Chondrocyte (in vitro differentiated cells): ENCODE results near the gene PCA3. TPM values are rescaled to one million over a fixed set of nuclear protein-coding genes. Genes with fewer than 3 reads are reported as not detected.

Experiments used
- DNase-seq: peaks from one replicate; pipeline ENCODE4 v3.0.0; 2021; ENCODE audit warnings: mixed read lengths, low spot score
- H3K27ac Mint-ChIP-seq: one replicate; pipeline ENCODE4 v1.8.0; 2021; ENCODE audit warnings: mild to moderate bottlenecking, moderate library complexity, mixed read lengths; ENCODE audit not compliant: unreplicated experiment
- H3K27me3 Mint-ChIP-seq: 2 replicates; pipeline ENCODE4 v1.8.0; 2021; ENCODE audit warnings: low read depth, mixed read lengths
- H3K36me3 Mint-ChIP-seq: 2 replicates; pipeline ENCODE4 v1.8.0; 2021; ENCODE audit warnings: low read depth, mixed read lengths
- H3K4me1 Mint-ChIP-seq: 2 replicates; pipeline ENCODE4 v1.8.0; 2021; ENCODE audit warnings: low read depth, mild to moderate bottlenecking, mixed read lengths
- H3K4me3 Mint-ChIP-seq: one replicate; pipeline ENCODE4 v1.8.0; 2021; ENCODE audit warnings: mild to moderate bottlenecking, moderate library complexity, mixed read lengths; ENCODE audit not compliant: unreplicated experiment
- H3K9me3 Mint-ChIP-seq: 2 replicates; pipeline ENCODE4 v1.8.0; 2021; ENCODE audit warnings: low read depth, mixed read lengths
- total RNA-seq: library from RNA; stranded (reverse); gene quantifications from 3 replicates; pipeline ENCODE4 v1.2.1, GENCODE V29; 2021
- TF ChIP-seq, protein P1 (sequence below): fragments of 200-600 bp; sonication (generic); IDR thresholded peaks from 2 replicates; pipeline ENCODE4 v1.5.0; 2021; ENCODE audit warnings: antibody characterized with exemption, mild to moderate bottlenecking, moderate library complexity

Gene PCA3
- total RNA-seq, 1 donor from 2014 or later = not detected

DNA sequence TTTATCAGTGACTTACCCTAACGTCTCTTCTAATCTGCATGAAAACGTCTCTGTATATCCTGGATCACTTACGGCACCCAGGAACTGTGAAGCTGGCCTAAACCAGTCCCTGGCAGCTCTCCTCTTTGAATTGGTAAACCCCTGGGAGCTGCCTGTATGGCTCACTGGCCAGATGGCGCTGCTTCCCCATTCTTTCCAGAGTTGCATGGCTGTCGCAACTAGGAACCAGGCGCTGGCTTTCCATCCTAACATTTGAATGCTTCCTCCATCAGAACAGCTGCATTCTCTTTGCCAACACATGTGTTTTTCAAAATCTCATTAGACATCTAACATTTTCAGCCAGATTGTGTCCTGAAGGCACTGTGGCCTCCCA, 8.0 kb upstream of the PCA3 start:
- TF ChIP-seq, protein P1, sequence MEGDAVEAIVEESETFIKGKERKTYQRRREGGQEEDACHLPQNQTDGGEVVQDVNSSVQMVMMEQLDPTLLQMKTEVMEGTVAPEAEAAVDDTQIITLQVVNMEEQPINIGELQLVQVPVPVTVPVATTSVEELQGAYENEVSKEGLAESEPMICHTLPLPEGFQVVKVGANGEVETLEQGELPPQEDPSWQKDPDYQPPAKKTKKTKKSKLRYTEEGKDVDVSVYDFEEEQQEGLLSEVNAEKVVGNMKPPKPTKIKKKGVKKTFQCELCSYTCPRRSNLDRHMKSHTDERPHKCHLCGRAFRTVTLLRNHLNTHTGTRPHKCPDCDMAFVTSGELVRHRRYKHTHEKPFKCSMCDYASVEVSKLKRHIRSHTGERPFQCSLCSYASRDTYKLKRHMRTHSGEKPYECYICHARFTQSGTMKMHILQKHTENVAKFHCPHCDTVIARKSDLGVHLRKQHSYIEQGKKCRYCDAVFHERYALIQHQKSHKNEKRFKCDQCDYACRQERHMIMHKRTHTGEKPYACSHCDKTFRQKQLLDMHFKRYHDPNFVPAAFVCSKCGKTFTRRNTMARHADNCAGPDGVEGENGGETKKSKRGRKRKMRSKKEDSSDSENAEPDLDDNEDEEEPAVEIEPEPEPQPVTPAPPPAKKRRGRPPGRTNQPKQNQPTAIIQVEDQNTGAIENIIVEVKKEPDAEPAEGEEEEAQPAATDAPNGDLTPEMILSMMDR = peak; percentile 33
- DNase-seq = no peak
- Mint-ChIP-seq H3K4me1 (peaks cover 5% of the 10 kb centered on the region), H3K27ac (no peak overlapping the region), H3K9me3 (no peaks in the 10 kb centered on the region), H3K27me3 (peaks cover 12% of the 10 kb centered on the region), H3K4me3 (no peak overlapping the region), H3K36me3 (no peaks in the 10 kb centered on the region)

DNA sequence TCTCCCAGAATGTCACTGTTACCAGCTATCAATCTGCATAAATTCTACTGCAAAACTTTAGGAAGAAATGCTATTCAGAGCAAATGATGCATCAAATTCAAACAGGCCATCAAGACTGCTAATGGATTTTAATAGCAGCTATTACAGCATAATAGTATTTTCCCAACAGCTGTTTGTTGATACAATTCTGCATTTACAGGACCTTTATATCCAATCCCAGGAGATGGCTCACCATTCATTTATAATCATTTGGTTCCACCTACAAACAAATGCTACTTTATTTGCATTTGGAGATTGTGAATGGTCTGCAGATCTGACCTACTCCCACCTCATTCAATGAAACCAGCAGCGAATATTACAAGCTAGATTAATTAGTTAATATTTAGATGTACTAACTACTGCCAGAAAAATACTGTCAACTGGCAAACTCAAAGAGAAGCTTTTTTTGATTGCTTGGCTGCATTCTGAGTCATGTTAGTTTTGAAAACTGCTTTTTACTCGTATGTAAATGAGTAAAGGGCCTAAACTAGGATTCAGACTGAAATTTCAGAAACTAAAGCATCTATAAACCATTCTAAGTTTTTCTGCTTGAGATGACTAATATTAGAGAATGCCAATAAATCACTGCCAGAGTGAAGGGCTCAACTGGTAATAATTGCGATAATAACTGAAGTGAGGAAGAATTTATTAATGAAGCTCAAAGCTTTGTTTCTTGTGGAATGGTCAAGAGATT, 7.1 kb upstream of the PCA3 start:
- no peaks in the 10 kb centered on the region for H3K36me3 Mint-ChIP-seq
- TF ChIP-seq, protein P1 = no peak
- no peak overlapping the region for H3K4me3 Mint-ChIP-seq
- no peak for DNase-seq
- H3K27me3 Mint-ChIP-seq = peaks cover 12% of the 10 kb centered on the region
- no peaks in the 10 kb centered on the region for H3K9me3 Mint-ChIP-seq
- no peak overlapping the region for H3K27ac Mint-ChIP-seq
- H3K4me1 Mint-ChIP-seq = no peaks in the 10 kb centered on the region

DNA sequence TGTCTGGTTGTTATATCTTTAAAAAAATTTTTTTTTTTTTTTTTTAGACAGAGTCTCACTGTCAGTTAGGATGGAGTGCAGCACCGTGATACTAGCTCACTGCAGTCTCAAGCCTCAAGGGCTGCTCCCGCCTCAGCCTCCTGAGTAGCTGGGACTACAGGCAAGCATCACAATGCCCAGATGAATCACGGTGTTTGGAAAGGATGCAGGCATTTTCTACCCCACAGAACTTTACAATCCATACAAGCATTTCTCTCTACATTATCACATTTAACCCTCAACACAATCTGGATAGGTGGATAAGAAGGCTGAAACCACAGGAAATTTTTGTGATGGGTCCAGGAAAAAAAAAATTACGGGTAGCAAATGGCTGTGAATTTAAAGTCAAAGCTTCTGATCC, 5.8 kb upstream of the PCA3 start:
- no peaks in the 10 kb centered on the region for H3K9me3 Mint-ChIP-seq
- TF ChIP-seq, protein P1 = no peak
- no peaks in the 10 kb centered on the region for H3K36me3 Mint-ChIP-seq
- no peak overlapping the region for H3K27ac Mint-ChIP-seq
- no peak overlapping the region for H3K4me3 Mint-ChIP-seq
- DNase-seq = no peak
- H3K4me1 Mint-ChIP-seq = no peaks in the 10 kb centered on the region
- peaks cover 12% of the 10 kb centered on the region for H3K27me3 Mint-ChIP-seq

DNA sequence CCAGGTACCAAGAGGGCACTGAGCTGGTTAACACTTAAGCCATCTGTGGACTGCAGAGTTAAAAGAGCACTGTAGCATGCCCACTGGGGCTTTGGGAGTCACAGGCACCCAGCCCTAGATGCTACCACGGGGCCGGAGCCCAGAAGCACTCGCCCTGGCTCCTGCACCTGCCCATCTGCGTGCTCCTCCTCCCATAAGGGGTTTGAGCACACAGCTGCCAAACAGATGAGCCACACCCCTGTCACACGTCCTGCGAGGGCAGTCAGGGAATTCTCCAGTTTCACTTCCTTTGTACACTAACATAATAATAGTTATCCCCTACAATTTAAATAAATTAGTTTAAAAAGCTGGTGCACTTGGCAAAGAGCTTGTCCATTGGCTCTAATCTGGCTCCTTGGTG, 4.5 kb upstream of the PCA3 start:
- no peak overlapping the region for H3K27ac Mint-ChIP-seq
- no peaks in the 10 kb centered on the region for H3K4me1 Mint-ChIP-seq
- no peaks in the 10 kb centered on the region for H3K36me3 Mint-ChIP-seq
- TF ChIP-seq, protein P1 = no peak
- no peak for DNase-seq
- peaks cover 16% of the 10 kb centered on the region for H3K27me3 Mint-ChIP-seq
- no peak overlapping the region for H3K4me3 Mint-ChIP-seq
- H3K9me3 Mint-ChIP-seq = no peaks in the 10 kb centered on the region

DNA sequence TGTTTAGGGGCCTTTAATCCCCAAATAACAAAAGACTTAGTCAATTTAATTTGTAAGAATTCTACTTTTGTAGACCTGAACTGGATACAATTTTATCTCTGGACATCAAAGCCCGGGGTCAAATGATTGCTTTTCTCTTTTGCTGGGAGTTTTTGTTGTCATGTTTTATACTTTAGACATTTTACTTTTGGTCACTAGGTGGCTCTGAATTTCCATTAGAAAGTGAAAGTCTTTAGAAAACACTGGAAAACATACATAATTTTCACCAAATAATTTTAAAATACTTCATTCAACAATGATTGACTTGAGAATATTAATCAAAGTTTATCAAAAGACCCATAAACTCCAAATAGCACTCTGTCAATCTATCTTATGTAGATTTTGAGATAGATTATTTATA, 2.8 kb upstream of the PCA3 start:
- peaks cover 15% of the 10 kb centered on the region for H3K27me3 Mint-ChIP-seq
- no peaks in the 10 kb centered on the region for H3K4me1 Mint-ChIP-seq
- TF ChIP-seq, protein P1 = peak; percentile 83
- no peak overlapping the region for H3K4me3 Mint-ChIP-seq
- no peaks in the 10 kb centered on the region for H3K36me3 Mint-ChIP-seq
- H3K27ac Mint-ChIP-seq = no peak overlapping the region
- no peak for DNase-seq
- H3K9me3 Mint-ChIP-seq = no peaks in the 10 kb centered on the region
